AG09319 (cell line): Measurements from ENCODE around the gene DGKH.

ENCODE experiments used
- DNase-seq: peaks from one replicate; pipeline ENCODE4 v3.0.0-alpha.2; 2010; ENCODE audit warnings: low read depth; ENCODE audit errors: extremely low read depth
- TF ChIP-seq, protein P1 (sequence below): IDR thresholded peaks from 2 replicates; pipeline ENCODE4 v1.5.1; 2011; ENCODE audit warnings: low read depth, mild to moderate bottlenecking, inconsistent platforms, low read length, moderate library complexity

Gene DGKH

GRCh38 chr13:42028113-42028799 is 20.2 kb upstream of the DGKH start:
- TF ChIP-seq, protein P1, sequence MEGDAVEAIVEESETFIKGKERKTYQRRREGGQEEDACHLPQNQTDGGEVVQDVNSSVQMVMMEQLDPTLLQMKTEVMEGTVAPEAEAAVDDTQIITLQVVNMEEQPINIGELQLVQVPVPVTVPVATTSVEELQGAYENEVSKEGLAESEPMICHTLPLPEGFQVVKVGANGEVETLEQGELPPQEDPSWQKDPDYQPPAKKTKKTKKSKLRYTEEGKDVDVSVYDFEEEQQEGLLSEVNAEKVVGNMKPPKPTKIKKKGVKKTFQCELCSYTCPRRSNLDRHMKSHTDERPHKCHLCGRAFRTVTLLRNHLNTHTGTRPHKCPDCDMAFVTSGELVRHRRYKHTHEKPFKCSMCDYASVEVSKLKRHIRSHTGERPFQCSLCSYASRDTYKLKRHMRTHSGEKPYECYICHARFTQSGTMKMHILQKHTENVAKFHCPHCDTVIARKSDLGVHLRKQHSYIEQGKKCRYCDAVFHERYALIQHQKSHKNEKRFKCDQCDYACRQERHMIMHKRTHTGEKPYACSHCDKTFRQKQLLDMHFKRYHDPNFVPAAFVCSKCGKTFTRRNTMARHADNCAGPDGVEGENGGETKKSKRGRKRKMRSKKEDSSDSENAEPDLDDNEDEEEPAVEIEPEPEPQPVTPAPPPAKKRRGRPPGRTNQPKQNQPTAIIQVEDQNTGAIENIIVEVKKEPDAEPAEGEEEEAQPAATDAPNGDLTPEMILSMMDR: no peak
- no peak for DNase-seq

GRCh38 chr13:42035905-42036521 is 12.4 kb upstream of the DGKH start:
- no peak for DNase-seq
- TF ChIP-seq, protein P1: no peak

GRCh38 chr13:42036711-42037110 is 11.7 kb upstream of the DGKH start:
- no peak for DNase-seq

DNA sequence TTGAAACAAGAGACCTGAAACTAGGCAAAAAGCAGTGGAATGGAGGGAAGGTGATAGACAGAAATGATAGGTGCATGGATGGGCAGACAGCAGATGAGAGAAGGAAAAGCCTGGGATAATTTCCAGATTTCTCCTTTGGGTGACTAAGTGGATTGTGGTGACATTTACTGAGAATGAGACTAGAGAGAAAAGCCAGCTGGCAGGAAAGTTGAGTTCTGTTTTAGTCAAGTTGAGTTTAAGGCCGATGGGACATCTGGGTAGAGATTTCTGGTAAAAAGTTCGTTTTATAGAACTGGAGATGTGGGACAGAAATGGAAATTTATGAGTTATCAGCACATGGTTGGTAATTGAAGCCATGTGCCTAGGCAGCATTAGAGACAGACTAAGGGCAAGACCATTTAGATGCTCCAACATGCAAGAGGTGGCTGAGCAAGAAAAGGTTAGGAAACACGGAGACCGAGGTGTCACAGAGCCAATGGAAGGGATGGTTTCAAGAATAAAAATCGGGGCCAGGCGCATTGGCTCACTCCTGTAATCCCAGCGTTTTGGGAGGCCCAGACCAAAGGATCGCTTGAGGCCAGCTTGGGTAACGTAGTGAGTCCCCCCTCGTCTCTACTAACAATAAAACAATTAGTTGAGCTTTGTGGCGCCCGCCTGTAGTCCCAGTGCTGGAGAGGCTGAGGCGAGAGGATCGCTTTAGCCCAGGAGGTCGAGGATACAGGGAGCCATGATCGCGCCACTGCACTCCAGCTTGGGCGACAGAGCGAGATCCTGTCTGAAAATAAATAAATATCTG is 9.6 kb upstream of the DGKH start:
- TF ChIP-seq, protein P1: no peak
- no peak for DNase-seq

More at GRCh38 chr13:42036711-42037110, 11.7 kb upstream of the DGKH start:
- TF ChIP-seq, protein P1: no peak

DNA sequence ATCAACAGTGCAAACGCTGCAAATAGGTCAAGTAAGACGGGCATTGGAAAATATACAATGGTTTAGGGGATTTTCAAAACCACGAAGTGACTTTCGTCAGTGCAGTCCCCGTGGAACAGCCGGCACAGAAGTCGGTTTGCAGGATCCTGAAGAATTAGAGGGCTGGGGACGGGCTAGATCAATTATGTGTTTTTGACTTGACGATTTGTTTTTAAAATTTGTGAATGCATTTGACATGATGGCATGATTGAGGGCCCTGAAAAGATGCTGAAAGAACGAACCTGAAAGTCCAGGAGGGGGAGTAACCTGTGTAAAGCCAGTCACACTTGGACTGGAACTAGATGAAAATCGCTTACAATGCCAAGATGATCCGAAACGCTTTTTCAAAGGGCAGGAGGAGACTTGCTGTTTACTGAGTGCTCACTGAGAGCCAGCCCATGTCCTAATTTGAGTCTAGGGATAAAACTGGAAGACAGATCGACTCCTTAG is 8.9 kb upstream of the DGKH start:
- no peak for DNase-seq
- TF ChIP-seq, protein P1: no peak

DNA sequence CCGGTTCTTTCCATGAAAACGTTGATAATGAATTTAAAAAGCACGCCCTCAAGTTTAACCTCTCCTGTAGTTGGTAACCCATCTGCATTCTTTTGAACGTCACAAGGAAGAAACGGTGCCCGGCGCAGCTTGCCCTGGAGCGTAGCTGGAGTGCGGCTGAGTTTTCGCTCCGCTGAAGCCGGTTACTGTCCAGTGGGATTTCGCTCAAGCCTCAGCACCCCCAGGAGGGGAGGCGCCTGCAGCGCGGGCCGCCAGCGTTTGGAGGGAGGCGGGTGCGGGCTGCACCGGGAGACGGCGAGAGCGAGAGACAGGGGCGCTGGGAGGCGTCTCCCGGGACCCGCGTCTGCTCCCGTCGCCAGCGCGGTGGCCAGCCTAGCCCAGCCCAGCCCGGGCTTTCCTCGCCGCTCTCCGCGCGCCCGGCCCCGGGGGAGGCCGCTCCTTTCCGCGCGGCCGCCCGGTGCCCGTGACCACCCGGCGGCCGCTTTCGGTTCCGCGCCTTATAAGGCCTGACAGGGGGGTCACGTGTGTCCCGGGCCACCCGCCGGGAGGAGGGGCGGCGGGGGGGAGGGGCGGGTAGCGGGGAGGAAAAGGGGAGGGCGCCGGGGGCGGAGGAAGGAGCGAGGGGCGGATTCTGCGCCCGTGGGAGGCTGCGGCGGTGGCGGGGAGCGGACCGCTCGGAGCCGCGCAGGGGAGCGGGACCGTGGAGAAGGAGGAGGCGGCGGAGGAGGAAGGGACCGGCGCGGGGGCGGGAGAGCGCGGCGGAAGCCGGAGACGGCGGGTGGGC is 8.3 kb upstream of the DGKH start:
- TF ChIP-seq, protein P1: no peak
- peak; percentile 76 for DNase-seq
